Measurements from ENCODE around the gene C3. TPM values are rescaled to one million over a fixed set of nuclear protein-coding genes. Genes with fewer than 3 reads are reported as not detected.

The C3 gene
- total RNA-seq, 4 donors from 2014 or later = 89.1 to 548 (median 264) TPM

GRCh38 chr19:6743714-6744380, 23.4 kb upstream of the C3 start:
- H3K4me3 ChIP-seq = no peak overlapping the region

GRCh38 chr19:6743066-6743465, 22.6 kb upstream of the C3 start:
- Histone ChIP-seq H3K27me3 (no peaks in the 10 kb centered on the region), H3K4me3 (no peak overlapping the region), H3K27ac (peak overlapping the region in 1 of 4 donors; percentile 77), H3K9me3 (no peaks in the 10 kb centered on the region), H3K4me1 (peaks cover 0 to 40% (median 18%) of the 10 kb centered on the region in 4 donors), H3K36me3 (peaks cover 0 to 41% (median 0%) of the 10 kb centered on the region in 3 donors)
- no peak for DNase-seq
- TF ChIP-seq POLR2A (IDR thresholded peaks at IDR 0.05) (no peak), CTCF (IDR thresholded peaks at IDR 0.05) (no peak)

More at GRCh38 chr19:6743714-6744380, 23.4 kb upstream of the C3 start:
- no peak for DNase-seq
- TF ChIP-seq CTCF (IDR thresholded peaks at IDR 0.05) = no peak
- Histone ChIP-seq H3K36me3 (peaks cover 0 to 48% (median 0%) of the 10 kb centered on the region in 3 donors), H3K9me3 (no peaks in the 10 kb centered on the region), H3K27ac (peak overlapping the region; percentile 58 to 80 (median 72)), H3K27me3 (no peaks in the 10 kb centered on the region), H3K4me1 (peaks cover 0 to 32% (median 10%) of the 10 kb centered on the region in 4 donors)

- DNase-seq = peak; percentile 60 to 70 (median 70)
- peak overlapping the region; percentile 61 to 88 (median 77) for H3K4me3 ChIP-seq
- peaks cover 0 to 19% (median 0%) of the 10 kb centered on the region in 3 donors for H3K36me3 ChIP-seq
- no peaks in the 10 kb centered on the region for H3K27me3 ChIP-seq
- H3K9me3 ChIP-seq = no peaks in the 10 kb centered on the region
- TF ChIP-seq CTCF (IDR thresholded peaks at IDR 0.05) = no peak
- TF ChIP-seq POLR2A (IDR thresholded peaks at IDR 0.05) = no peak
- H3K27ac ChIP-seq = peak overlapping the region; percentile 85 to 95 (median 94)
- H3K4me1 ChIP-seq = peaks cover 0 to 49% (median 23%) of the 10 kb centered on the region in 4 donors
These were observed 20.3 kb upstream of the C3 start for GRCh38 chr19:6740589-6741343.

- peaks cover 0 to 49% (median 25%) of the 10 kb centered on the region in 4 donors for H3K4me1 ChIP-seq
- peak overlapping the region; percentile 61 to 88 (median 77) for H3K4me3 ChIP-seq
- DNase-seq = peak; percentile 34 to 65 (median 57)
- H3K36me3 ChIP-seq = peaks cover 0 to 19% (median 0%) of the 10 kb centered on the region in 3 donors
- TF ChIP-seq POLR2A (IDR thresholded peaks at IDR 0.05) (no peak), CTCF (IDR thresholded peaks at IDR 0.05) (no peak)
- H3K9me3 ChIP-seq = no peaks in the 10 kb centered on the region
- peak overlapping the region; percentile 85 to 95 (median 94) for H3K27ac ChIP-seq
- H3K27me3 ChIP-seq = no peaks in the 10 kb centered on the region
These were observed 19.6 kb upstream of the C3 start for GRCh38 chr19:6739883-6740588.

GRCh38 chr19:6739390-6739882, 19.0 kb upstream of the C3 start, which contains the start of gene TRIP10:
Gene TRIP10, plus strand, starts transcription at chr19:6739680. Its CDS starts 82 bp downstream, at chr19:6739762.
- DNase-seq = peak; percentile 87 to 94 (median 92)
- Histone ChIP-seq H3K36me3 (peaks cover 0 to 18% (median 0%) of the 10 kb centered on the region in 3 donors), H3K27ac (peak within 1 kb of the TSS; percentile 86 to 95 (median 94)), H3K4me3 (peak within 1 kb of the TSS; percentile 61 to 88 (median 77)), H3K4me1 (peaks cover 0 to 43% (median 25%) of the 10 kb centered on the region in 4 donors), H3K9me3 (no peaks in the 10 kb centered on the region), H3K27me3 (no peaks in the 10 kb centered on the region)
- no peak for TF ChIP-seq CTCF (IDR thresholded peaks at IDR 0.05)
- peak; percentile 63 to 72 for TF ChIP-seq POLR2A (IDR thresholded peaks at IDR 0.05)

All from Peyer's patch (tissue), 4 donors.